Progenitor cell of endocrine pancreas (in vitro differentiated cells): ENCODE results near the gene TWF2. TPM values are rescaled to one million over a fixed set of nuclear protein-coding genes. Genes with fewer than 3 reads are reported as not detected.

ENCODE experiments used
- DNase-seq: peaks from one replicate; pipeline ENCODE4 v3.0.0; 2021; ENCODE audit warnings: low spot score; ENCODE audit not compliant: unreplicated experiment
- H3K27ac Mint-ChIP-seq: 2 replicates; pipeline ENCODE4 v1.8.0; 2021; ENCODE audit warnings: mild to moderate bottlenecking, moderate library complexity, mixed read lengths
- H3K27me3 Mint-ChIP-seq: 2 replicates; pipeline ENCODE4 v1.8.0; 2021; ENCODE audit warnings: mixed read lengths
- H3K36me3 Mint-ChIP-seq: 2 replicates; pipeline ENCODE4 v1.8.0; 2022; ENCODE audit warnings: mixed read lengths; ENCODE audit not compliant: insufficient read depth
- H3K4me1 Mint-ChIP-seq: 2 replicates; pipeline ENCODE4 v1.8.0; 2021; ENCODE audit warnings: low read depth, mixed read lengths
- H3K4me3 Mint-ChIP-seq: 2 replicates; pipeline ENCODE4 v1.8.0; 2021; ENCODE audit warnings: low read depth, mild to moderate bottlenecking, moderate library complexity, mixed read lengths
- H3K9me3 Mint-ChIP-seq: 2 replicates; pipeline ENCODE4 v1.8.0; 2021; ENCODE audit warnings: low read depth, mixed read lengths
- CTCF ChIP-seq: fragments of 200-600 bp; sonication (generic); IDR thresholded peaks from one replicate; pipeline ENCODE4 v1.5.0; 2021; ENCODE audit warnings: antibody characterized with exemption, mild to moderate bottlenecking; ENCODE audit not compliant: unreplicated experiment
- total RNA-seq: library from RNA; stranded (reverse); gene quantifications from 2 replicates; pipeline ENCODE4 v1.2.1, GENCODE V29; 2021

TWF2 gene
- total RNA-seq, 1 donor from 2014 or later: 27.6 TPM

- Mint-ChIP-seq H3K9me3 (no peaks in the 10 kb centered on the region), H3K27me3 (no peaks in the 10 kb centered on the region), H3K4me3 (no peak overlapping the region), H3K27ac (no peak overlapping the region), H3K4me1 (no peaks in the 10 kb centered on the region), H3K36me3 (peaks cover 36% of the 10 kb centered on the region)
- no peak for TF ChIP-seq CTCF
- DNase-seq: no peak
These were observed 34.5 kb downstream of the TWF2 start for GRCh38 chr3:52204337-52205073.

- TF ChIP-seq CTCF: no peak
- Mint-ChIP-seq H3K27ac (no peak overlapping the region), H3K27me3 (no peaks in the 10 kb centered on the region), H3K4me3 (no peak overlapping the region), H3K4me1 (peaks cover 7% of the 10 kb centered on the region), H3K36me3 (peaks cover 34% of the 10 kb centered on the region), H3K9me3 (no peaks in the 10 kb centered on the region)
- DNase-seq: no peak
These were observed 35.3 kb downstream of the TWF2 start for GRCh38 chr3:52203701-52204100.

GRCh38 chr3:52202384-52203077, 36.4 kb downstream of the TWF2 start:
- Mint-ChIP-seq H3K4me3 (no peak overlapping the region), H3K36me3 (peaks cover 28% of the 10 kb centered on the region), H3K27me3 (no peaks in the 10 kb centered on the region), H3K9me3 (no peaks in the 10 kb centered on the region), H3K27ac (no peak overlapping the region), H3K4me1 (peaks cover 12% of the 10 kb centered on the region)
- TF ChIP-seq CTCF: no peak
- DNase-seq: no peak

GRCh38 chr3:52200981-52201679, 37.8 kb downstream of the TWF2 start:
- Mint-ChIP-seq H3K4me3 (no peak overlapping the region), H3K4me1 (peaks cover 17% of the 10 kb centered on the region), H3K27ac (no peak overlapping the region), H3K9me3 (no peaks in the 10 kb centered on the region), H3K36me3 (peaks cover 21% of the 10 kb centered on the region), H3K27me3 (no peaks in the 10 kb centered on the region)
- TF ChIP-seq CTCF: no peak
- no peak for DNase-seq
